Activated gamma-delta T cell (primary cell): ENCODE measurements around the gene OSTC.

Experiments used
- DNase-seq: peaks from one replicate; lab custom pipeline; 2025; lab: John Stamatoyannopoulos, UW

The OSTC gene

GRCh38 chr4:108716340-108716739 is 65.9 kb downstream of the OSTC start:
- DNase-seq = no peak

- no peak for DNase-seq
These were observed 67.0 kb downstream of the OSTC start for GRCh38 chr4:108717386-108717785.
